Muscle of leg (tissue), 16 donors: Measurements from ENCODE around the gene MARCHF6. TPM values are rescaled to one million over a fixed set of nuclear protein-coding genes. Genes with fewer than 3 reads are reported as not detected.

Source experiments
- DNase-seq: peaks from one replicate; pipeline ENCODE4 v3.0.0; 2013
- H3K27ac ChIP-seq: one replicate; pipeline ENCODE4 v1.5.1; 2013; ENCODE audit warnings: mild to moderate bottlenecking, low read length, control low read depth
- H3K27me3 ChIP-seq: one replicate; pipeline ENCODE4 v1.6.1; 2013; ENCODE audit warnings: low read length; ENCODE audit not compliant: control insufficient read depth, insufficient read depth
- H3K36me3 ChIP-seq: one replicate; pipeline ENCODE4 v1.6.1; 2013; ENCODE audit warnings: low read length; ENCODE audit not compliant: control insufficient read depth, insufficient read depth
- H3K4me1 ChIP-seq: one replicate; pipeline ENCODE4 v1.6.1; 2013; ENCODE audit warnings: low read length; ENCODE audit not compliant: control insufficient read depth, insufficient read depth
- H3K4me3 ChIP-seq: one replicate; pipeline ENCODE4 v1.5.1; 2013; ENCODE audit warnings: low read length, control low read depth
- H3K9me3 ChIP-seq: replicated peaks from 2 replicates; pipeline ENCODE4 v1.6.1; 2013; ENCODE audit warnings: low read depth, low read length; ENCODE audit not compliant: control insufficient read depth
- WGBS: methylation state at CpG from one replicate; pipeline ENCODE4 v1.1.5; 2013; ENCODE audit warnings: missing lambda C conversion rate; ENCODE audit not compliant: insufficient coverage; 5-methylcytosine and 5-hydroxymethylcytosine counted together
- long read RNA-seq, 11 donors: transcript quantifications; one replicate each; lab custom pipeline, GENCODE V29; 2026
- polyA plus RNA-seq, 8 donors: library from polyadenylated mRNA; unstranded; fragments of 120-200 nt; gene quantifications; one replicate each; pipeline versions ENCODE4 v1.2.1 to v1.2.3, GENCODE V29; 2013; ENCODE audit warnings: inconsistent platforms in 1 of 8, low replicate concordance in 1 of 8; ENCODE audit not compliant: insufficient read length in 8 of 8, insufficient read depth in 1 of 8
- total RNA-seq: library from RNA; stranded (reverse); fragments of 120-200 nt; gene quantifications from one replicate; pipeline ENCODE4 v1.2.4, GENCODE V29; 2013

The MARCHF6 gene, protein sequence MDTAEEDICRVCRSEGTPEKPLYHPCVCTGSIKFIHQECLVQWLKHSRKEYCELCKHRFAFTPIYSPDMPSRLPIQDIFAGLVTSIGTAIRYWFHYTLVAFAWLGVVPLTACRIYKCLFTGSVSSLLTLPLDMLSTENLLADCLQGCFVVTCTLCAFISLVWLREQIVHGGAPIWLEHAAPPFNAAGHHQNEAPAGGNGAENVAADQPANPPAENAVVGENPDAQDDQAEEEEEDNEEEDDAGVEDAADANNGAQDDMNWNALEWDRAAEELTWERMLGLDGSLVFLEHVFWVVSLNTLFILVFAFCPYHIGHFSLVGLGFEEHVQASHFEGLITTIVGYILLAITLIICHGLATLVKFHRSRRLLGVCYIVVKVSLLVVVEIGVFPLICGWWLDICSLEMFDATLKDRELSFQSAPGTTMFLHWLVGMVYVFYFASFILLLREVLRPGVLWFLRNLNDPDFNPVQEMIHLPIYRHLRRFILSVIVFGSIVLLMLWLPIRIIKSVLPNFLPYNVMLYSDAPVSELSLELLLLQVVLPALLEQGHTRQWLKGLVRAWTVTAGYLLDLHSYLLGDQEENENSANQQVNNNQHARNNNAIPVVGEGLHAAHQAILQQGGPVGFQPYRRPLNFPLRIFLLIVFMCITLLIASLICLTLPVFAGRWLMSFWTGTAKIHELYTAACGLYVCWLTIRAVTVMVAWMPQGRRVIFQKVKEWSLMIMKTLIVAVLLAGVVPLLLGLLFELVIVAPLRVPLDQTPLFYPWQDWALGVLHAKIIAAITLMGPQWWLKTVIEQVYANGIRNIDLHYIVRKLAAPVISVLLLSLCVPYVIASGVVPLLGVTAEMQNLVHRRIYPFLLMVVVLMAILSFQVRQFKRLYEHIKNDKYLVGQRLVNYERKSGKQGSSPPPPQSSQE
- total RNA-seq (75.4 TPM), polyA plus RNA-seq (100 to 1,000 TPM in 2 of 8 donors, 10 to 100 TPM in 6; 78.6 to 106 (median 84.1) TPM)
- long read RNA-seq, donor 1, full-length matches to known transcripts = 7 of 18 reads
- long read RNA-seq, donor 1, partial matches to known transcripts = 11 of 18 reads
- long read RNA-seq, donor 1, other reads (novel, unspliced or antisense) = 0 of 18 reads
- long read RNA-seq, donor 2 = 0 reads
- long read RNA-seq, donor 3, full-length matches to known transcripts = 15 of 45 reads
- long read RNA-seq, donor 3, partial matches to known transcripts = 30 of 45 reads
- long read RNA-seq, donor 3, other reads (novel, unspliced or antisense) = 0 of 45 reads
- long read RNA-seq, donor 4, full-length matches to known transcripts = 8 of 20 reads
- long read RNA-seq, donor 4, partial matches to known transcripts = 12 of 20 reads
- long read RNA-seq, donor 4, other reads (novel, unspliced or antisense) = 0 of 20 reads
- long read RNA-seq, donor 5, full-length matches to known transcripts = 15 of 76 reads
- long read RNA-seq, donor 5, partial matches to known transcripts = 61 of 76 reads
- long read RNA-seq, donor 5, other reads (novel, unspliced or antisense) = 0 of 76 reads
- long read RNA-seq, donor 6, full-length matches to known transcripts = 24 of 71 reads
- long read RNA-seq, donor 6, partial matches to known transcripts = 47 of 71 reads
- long read RNA-seq, donor 6, other reads (novel, unspliced or antisense) = 0 of 71 reads
- long read RNA-seq, donor 7, full-length matches to known transcripts = 16 of 31 reads
- long read RNA-seq, donor 7, partial matches to known transcripts = 15 of 31 reads
- long read RNA-seq, donor 7, other reads (novel, unspliced or antisense) = 0 of 31 reads
- long read RNA-seq, donor 8, full-length matches to known transcripts = 4 of 13 reads
- long read RNA-seq, donor 8, partial matches to known transcripts = 9 of 13 reads
- long read RNA-seq, donor 8, other reads (novel, unspliced or antisense) = 0 of 13 reads
- long read RNA-seq, donor 9, full-length matches to known transcripts = 6 of 22 reads
- long read RNA-seq, donor 9, partial matches to known transcripts = 16 of 22 reads
- long read RNA-seq, donor 9, other reads (novel, unspliced or antisense) = 0 of 22 reads
- long read RNA-seq, donor 10, full-length matches to known transcripts = 17 of 38 reads
- long read RNA-seq, donor 10, partial matches to known transcripts = 21 of 38 reads
- long read RNA-seq, donor 10, other reads (novel, unspliced or antisense) = 0 of 38 reads
- long read RNA-seq, donor 11, full-length matches to known transcripts = 5 of 23 reads
- long read RNA-seq, donor 11, partial matches to known transcripts = 18 of 23 reads
- long read RNA-seq, donor 11, other reads (novel, unspliced or antisense) = 0 of 23 reads

GRCh38 chr5:10353241-10354047 is at the start of gene MARCHF6:
MARCHF6 (plus strand) TSS chr5:10353695; CDS start chr5:10353899, 204 bp downstream.
- peak within 1 kb of the TSS; percentile 99 for H3K27ac ChIP-seq
- under 1% methylated on average over 89 of the region's 92 CpGs for WGBS
- DNase-seq = peak; percentile 96
- no peaks in the 10 kb centered on the region for H3K9me3 ChIP-seq
- peaks cover 14% of the 10 kb centered on the region for H3K4me1 ChIP-seq
- H3K36me3 ChIP-seq = no peaks in the 10 kb centered on the region
- peak within 1 kb of the TSS; percentile 89 for H3K4me3 ChIP-seq
- no peaks in the 10 kb centered on the region for H3K27me3 ChIP-seq

DNA sequence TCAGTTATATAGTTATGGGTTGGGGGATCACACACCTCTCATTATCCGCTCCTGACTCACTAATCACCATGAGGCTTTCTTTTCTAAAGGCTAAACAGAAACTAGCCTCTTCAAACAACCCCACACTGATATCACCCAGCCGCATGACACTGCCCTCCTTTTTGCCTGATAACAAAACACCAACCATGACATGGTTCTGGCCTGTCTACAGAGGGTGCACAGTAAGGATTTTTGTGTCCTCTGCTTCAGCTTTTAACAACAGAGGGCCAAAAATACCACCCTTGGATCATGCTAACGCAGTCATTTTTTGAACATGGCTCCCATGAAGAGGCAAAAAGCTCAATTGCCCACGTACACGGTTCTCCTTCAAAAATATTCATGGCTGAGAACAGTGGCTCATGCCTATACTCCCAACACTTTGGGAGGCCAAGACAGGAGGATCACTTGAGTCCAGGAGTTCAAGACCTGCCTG is 49.8 kb upstream of the MARCHF6 start:
- Histone ChIP-seq H3K36me3 (peaks cover 3% of the 10 kb centered on the region), H3K4me1 (peaks cover 33% of the 10 kb centered on the region), H3K4me3 (no peak overlapping the region), H3K9me3 (no peaks in the 10 kb centered on the region), H3K27me3 (peaks cover under 1% of the 10 kb centered on the region), H3K27ac (no peak overlapping the region)
- no peak for DNase-seq
- 93% methylated on average over 3 of the region's 5 CpGs for WGBS

- no peak overlapping the region for H3K4me3 ChIP-seq
- H3K4me1 ChIP-seq = peaks cover 33% of the 10 kb centered on the region
These were observed 48.6 kb upstream of the MARCHF6 start for GRCh38 chr5:10304932-10305331.

GRCh38 chr5:10306114-10306513 is 47.4 kb upstream of the MARCHF6 start:
- Histone ChIP-seq H3K4me1 (peaks cover 33% of the 10 kb centered on the region), H3K27ac (peak overlapping the region; percentile 48), H3K4me3 (no peak overlapping the region), H3K9me3 (no peaks in the 10 kb centered on the region), H3K36me3 (peaks cover 3% of the 10 kb centered on the region), H3K27me3 (peaks cover 3% of the 10 kb centered on the region)
- DNase-seq = no peak
- WGBS = 30% methylated on average over 3 of the region's 5 CpGs

More at GRCh38 chr5:10304932-10305331, 48.6 kb upstream of the MARCHF6 start:
- Histone ChIP-seq H3K27me3 (peaks cover 3% of the 10 kb centered on the region), H3K36me3 (peaks cover 3% of the 10 kb centered on the region), H3K27ac (no peak overlapping the region), H3K9me3 (no peaks in the 10 kb centered on the region)
- no peak for DNase-seq
- whole genome bisulfite sequencing = 76% methylated on average over 2 of the region's 5 CpGs

- H3K4me1 ChIP-seq = peaks cover 27% of the 10 kb centered on the region
- peak; percentile 43 for DNase-seq
- WGBS = 62% methylated on average over 3 of the region's 8 CpGs
- H3K27ac ChIP-seq = peak overlapping the region; percentile 80
- H3K4me3 ChIP-seq = peak overlapping the region; percentile 64
- H3K27me3 ChIP-seq = peaks cover 3% of the 10 kb centered on the region
- peaks cover 3% of the 10 kb centered on the region for H3K36me3 ChIP-seq
- no peaks in the 10 kb centered on the region for H3K9me3 ChIP-seq
These were observed 46.7 kb upstream of the MARCHF6 start for GRCh38 chr5:10306806-10307205.

- H3K27me3 ChIP-seq = peaks cover 3% of the 10 kb centered on the region
- DNase-seq = peak; percentile 68
- H3K4me1 ChIP-seq = peaks cover 23% of the 10 kb centered on the region
- 1% methylated on average over 54 of the region's 56 CpGs for WGBS
- H3K9me3 ChIP-seq = no peaks in the 10 kb centered on the region
- peak within 1 kb of the TSS; percentile 80 for H3K27ac ChIP-seq
- H3K36me3 ChIP-seq = peaks cover 3% of the 10 kb centered on the region
- peak within 1 kb of the TSS; percentile 64 for H3K4me3 ChIP-seq
These were observed 46.0 kb upstream of the MARCHF6 start, which contains the start of gene CMBL for GRCh38 chr5:10307206-10308148. CMBL (minus strand) TSS chr5:10307902; CDS start chr5:10290762, 17,140 bp downstream.

DNA sequence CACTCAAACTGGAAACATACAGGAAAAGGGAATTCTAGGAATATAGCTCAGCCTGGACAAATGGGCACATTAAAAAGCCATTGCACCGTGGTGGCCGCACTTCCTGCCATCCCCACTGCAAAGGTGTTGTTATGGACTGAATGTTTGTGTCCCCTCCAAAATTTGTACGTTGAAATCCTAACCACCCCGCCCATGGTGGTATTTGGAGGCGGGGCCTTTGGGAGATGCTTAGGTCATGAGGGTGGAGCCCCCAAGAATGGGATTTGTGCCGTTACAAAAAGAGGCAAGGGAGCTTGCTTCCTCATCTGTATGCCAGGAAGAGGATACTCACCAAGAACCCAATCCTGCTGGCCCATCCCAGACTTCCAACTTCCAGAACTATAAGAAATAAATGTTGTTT is 44.7 kb upstream of the MARCHF6 start:
- H3K27me3 ChIP-seq = peaks cover 3% of the 10 kb centered on the region
- H3K27ac ChIP-seq = no peak overlapping the region
- peaks cover 23% of the 10 kb centered on the region for H3K4me1 ChIP-seq
- no peaks in the 10 kb centered on the region for H3K9me3 ChIP-seq
- H3K36me3 ChIP-seq = peaks cover 3% of the 10 kb centered on the region
- no peak for DNase-seq
- no peak overlapping the region for H3K4me3 ChIP-seq
- 40% methylated on average over 1 of the region's 6 CpGs for WGBS
